Measurements from ENCODE around the gene C22orf15.

The C22orf15 gene

GRCh38 chr22:23774114-23774921 lies 11.5 kb downstream of the C22orf15 start:
- no peak for DNase-seq

- DNase-seq = no peak
Measured at GRCh38 chr22:23774922-23775436, 12.2 kb downstream of the C22orf15 start.

GRCh38 chr22:23775779-23776375 lies 13.1 kb downstream of the C22orf15 start:
- DNase-seq = no peak

DNA sequence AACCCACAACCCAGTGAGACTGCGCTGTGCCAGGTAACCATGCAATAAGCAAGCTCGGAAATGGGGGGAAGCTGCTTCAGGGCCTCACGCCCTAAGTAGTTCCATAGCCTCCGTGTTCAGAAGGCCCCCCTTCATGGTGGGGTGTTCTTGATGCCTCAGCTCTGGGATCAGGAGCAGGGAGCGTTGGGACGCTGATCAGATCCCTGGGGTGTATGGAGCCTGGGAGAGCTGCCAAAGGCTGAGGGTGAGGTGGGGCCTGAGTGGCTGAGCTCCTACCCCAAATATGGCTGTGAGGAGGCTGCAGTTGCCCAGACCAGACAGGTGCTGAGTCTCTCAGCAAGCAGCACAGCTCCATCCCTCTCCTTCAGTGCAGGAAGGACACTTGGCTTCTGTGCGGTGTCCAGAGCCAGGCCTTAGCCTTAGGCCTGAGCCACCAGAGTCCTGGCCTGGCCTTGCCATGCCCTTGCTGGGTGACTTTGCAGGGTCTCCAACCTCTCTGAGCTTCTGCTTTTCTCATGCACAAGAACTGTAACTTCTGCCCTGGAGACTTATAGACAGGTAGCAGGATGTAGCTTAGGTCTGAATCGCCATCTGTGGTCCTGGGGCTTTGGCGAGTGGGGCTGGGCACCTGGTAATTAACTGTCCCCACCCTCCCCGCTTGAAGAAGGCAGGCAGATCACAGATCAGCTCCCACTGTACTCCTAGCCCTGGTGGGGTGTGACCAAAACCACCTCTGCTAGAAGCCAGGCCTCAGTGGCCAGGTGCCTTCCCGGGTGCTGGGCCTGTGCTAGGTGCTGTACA lies 15.2 kb downstream of the C22orf15 start:
- no peak for DNase-seq

DNA sequence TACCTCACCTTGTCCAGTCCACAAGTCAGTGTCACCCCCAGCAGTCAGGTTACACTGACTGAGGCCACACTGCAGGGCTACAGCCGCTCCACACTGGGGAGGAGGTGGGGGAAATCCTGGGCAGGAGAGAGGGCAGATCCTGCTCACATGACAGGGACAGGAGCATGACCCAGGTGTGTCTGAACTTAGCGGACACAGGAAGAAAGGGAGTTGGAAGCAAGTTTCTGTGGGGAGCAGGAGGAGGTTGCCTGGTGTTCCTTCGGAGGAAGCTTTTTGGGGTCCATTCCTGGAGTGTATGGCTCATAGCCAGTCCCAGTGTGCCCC lies 15.7 kb downstream of the C22orf15 start:
- no peak for DNase-seq

GRCh38 chr22:23779083-23779482 lies 16.3 kb downstream of the C22orf15 start:
- no peak for DNase-seq

DNA sequence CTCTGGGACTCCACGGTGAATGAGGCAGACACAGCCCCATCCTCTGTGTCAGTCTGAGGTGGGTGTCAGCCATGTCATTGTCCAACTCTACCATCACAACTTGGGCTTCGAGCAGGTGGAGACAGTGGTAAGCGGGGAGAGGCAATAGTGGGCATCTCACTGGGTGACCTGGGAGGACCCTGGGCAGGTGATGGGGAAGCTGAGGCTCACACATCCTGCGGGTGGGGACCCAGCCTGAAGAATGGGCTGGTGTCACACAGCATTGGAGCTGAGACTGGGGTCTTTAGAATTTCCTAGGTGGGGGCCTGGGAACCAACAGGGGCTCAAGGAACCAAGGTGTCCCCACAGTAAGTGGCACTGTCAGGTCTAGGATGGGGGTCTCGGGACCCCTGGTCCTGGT lies 16.9 kb downstream of the C22orf15 start:
- DNase-seq = no peak

DNA sequence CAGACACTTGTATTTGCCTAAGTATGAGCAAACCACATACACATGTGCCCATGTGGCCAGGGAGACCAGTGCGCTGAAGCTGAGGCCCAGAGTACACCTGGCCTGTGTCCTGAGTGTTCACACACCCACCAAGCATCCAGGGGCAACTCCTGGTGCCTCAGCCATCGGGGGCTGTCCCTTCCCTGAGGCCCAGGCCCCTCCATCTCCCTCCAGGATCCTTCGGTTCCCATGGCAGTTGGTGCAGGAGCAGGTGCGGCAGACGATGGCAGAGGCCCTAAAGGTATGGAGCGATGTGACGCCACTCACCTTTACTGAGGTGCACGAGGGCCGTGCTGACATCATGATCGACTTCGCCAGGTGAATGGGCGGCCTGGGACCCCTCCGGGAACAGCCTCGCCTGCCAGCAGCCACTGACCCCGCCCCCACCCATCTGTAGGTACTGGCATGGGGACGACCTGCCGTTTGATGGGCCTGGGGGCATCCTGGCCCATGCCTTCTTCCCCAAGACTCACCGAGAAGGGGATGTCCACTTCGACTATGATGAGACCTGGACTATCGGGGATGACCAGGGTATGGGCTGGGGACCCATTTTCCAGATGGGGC lies 17.5 kb downstream of the C22orf15 start:
- DNase-seq = no peak

- DNase-seq = no peak
Measured at GRCh38 chr22:23781065-23781464, 18.3 kb downstream of the C22orf15 start.

DNA sequence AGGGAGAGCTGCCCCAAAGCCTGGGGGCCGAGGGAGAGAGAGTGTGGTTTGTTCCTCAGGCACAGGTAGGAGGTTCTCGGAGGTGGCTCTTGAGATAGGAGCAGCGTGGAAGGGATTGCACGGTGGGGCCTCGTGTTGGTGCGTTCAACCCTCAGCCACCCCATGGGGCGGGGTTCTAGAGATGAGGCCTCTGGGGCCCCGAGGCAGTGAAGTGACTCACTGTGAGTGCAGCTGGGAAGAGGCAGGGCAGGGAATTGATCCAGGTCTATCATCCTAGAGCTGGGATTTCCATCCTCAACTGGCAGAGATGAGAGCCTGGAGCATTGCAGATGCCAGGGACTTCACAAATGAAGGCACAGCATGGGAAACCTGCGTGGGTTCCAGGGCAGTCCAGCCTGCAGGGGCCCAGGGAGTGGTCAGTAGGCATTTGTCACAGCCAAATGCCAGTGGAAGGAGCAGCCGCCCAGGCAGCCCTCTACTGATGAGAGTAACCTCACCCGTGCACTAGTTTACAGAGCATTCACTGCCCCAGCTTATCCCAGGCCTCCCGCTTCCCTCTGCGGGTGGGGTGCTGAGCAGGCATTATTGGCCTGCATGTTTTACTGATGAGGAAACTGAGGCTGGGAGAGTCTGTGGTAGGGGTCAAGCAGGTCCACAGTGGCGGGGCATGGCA lies 18.9 kb downstream of the C22orf15 start:
- DNase-seq = no peak

DNA sequence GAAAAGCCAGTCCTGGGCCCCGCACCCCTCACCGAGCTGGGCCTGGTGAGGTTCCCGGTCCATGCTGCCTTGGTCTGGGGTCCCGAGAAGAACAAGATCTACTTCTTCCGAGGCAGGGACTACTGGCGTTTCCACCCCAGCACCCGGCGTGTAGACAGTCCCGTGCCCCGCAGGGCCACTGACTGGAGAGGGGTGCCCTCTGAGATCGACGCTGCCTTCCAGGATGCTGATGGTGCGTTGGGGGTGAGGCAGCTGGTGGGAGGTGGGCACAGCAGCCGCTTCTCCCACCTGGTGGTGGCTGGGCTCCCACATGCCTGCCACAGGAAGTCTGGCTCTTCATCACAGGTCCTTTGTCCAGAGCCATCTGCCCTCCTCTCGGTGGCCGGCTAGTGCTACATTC lies 19.5 kb downstream of the C22orf15 start:
- no peak for DNase-seq

DNA sequence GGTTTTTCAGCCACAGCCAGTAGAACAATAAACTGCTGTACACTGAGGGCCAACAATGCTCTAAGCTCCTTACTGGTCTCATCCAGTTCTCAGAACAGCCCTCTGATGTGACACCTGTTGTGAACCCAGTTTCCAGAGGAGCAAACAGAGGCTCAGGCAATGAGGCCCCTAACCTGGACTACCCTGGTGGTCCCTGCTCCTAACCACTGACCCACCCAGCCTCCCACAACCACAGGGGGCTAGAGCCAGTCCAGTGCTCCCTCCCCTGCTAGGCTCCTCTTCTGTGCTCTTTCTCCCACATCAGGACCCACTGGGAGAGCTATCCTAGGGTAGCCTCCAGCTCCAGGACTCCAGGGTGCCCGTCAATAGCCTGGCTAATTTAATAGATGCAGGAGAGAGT lies 19.9 kb downstream of the C22orf15 start:
- DNase-seq = no peak

DNA sequence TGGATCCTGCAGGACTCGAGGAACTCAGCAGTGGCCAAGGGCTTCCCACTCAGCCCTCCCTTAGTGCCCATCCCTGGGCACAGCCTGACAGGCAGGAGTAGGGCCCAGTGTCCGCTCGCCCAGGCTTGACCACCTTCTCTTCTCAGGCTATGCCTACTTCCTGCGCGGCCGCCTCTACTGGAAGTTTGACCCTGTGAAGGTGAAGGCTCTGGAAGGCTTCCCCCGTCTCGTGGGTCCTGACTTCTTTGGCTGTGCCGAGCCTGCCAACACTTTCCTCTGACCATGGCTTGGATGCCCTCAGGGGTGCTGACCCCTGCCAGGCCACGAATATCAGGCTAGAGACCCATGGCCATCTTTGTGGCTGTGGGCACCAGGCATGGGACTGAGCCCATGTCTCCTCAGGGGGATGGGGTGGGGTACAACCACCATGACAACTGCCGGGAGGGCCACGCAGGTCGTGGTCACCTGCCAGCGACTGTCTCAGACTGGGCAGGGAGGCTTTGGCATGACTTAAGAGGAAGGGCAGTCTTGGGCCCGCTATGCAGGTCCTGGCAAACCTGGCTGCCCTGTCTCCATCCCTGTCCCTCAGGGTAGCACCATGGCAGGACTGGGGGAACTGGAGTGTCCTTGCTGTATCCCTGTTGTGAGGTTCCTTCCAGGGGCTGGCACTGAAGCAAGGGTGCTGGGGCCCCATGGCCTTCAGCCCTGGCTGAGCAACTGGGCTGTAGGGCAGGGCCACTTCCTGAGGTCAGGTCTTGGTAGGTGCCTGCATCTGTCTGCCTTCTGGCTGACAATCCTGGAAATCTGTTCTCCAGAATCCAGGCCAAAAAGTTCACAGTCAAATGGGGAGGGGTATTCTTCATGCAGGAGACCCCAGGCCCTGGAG lies 20.7 kb downstream of the C22orf15 start:
- no peak for DNase-seq

DNA sequence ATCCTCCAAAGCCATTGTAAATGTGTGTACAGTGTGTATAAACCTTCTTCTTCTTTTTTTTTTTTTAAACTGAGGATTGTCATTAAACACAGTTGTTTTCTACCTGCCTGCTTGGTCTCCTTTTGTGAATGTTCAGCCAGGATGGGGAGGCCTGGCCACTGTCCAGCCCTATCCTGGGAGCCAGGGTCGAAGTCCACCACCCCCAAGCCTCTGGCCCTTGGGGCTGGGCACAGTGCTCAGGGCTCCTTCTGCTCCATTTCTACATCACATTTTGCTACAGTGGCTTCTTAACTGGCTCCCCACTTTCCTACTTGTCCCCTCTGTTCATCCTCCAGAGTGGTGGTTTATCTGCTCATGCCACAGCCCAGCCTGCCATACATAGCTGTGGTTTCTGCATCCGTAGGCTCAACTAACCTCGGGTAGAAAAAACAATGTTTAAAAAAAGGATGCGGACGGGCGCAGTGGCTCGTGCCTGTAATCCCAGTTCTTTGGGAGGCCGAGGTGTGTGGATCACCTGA lies 21.5 kb downstream of the C22orf15 start:
- no peak for DNase-seq

DNA sequence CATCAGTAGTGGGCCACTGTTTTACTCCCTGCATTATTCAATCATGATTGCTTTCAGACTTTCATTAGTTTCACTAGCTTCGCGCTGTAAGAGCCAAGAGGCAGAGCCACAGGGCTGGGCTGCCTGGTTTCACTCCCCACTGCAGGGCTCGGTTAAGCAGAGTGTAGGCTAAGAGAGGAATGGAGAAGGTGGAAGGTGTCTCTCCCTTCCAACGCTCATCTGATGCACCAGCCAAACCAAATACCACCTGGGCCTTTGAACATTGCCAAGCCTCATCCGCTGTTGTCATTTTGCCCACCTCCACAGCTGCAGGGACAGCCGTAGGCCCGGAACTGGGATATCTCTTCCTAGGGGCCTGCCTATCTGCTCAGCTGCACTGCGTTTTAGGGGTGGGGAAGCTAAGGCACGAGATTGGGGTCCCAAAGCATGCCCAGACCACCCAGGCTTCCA lies 23.5 kb downstream of the C22orf15 start:
- DNase-seq = no peak

GRCh38 chr22:23786752-23787599 lies 24.2 kb downstream of the C22orf15 start, which contains the start of gene SMARCB1:
SMARCB1 (plus strand) TSS chr22:23786966; CDS start chr22:23787170, 204 bp downstream.
- peak; percentile 77 to 78 for DNase-seq

- DNase-seq = no peak
Measured at GRCh38 chr22:23787600-23787896, 24.8 kb downstream of the C22orf15 start.

DNA sequence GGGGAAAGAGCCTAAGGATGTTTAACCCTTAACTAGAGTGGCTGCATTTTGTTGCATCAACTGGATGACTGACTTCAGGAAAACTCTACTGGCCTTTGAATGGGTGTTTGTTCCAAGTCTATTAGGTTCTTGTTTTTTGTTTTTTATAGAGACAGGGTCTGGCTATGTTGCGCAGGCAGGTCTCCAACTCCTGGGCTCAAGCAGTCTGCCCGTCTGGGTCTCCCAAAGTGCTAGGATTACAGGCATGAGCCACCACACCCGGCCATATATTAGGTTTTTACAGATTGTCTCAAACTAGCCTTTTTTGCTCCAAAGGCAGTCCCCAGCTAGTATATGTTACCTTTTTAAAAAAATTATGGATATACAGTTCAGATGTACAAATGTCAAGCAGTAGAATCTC lies 25.1 kb downstream of the C22orf15 start:
- DNase-seq = no peak

- DNase-seq = no peak
Measured at GRCh38 chr22:23789121-23789520, 26.3 kb downstream of the C22orf15 start.

- DNase-seq = no peak
Measured at GRCh38 chr22:23789638-23790037, 26.8 kb downstream of the C22orf15 start.

Measured in AML-193 (cell line).